CD4-positive, alpha-beta T cell treated with Interleukin-6 at 100 ng/mL for 8 hours (primary cell): ENCODE measurements around the gene COG8.

ENCODE experiments used
- DNase-seq: peaks from one replicate; pipeline ENCODE4 v3.0.0-alpha.2; 2020; ENCODE audit warnings: mixed read lengths, low spot score

COG8 gene

GRCh38 chr16:69346683-69347082, 7.3 kb upstream of the COG8 start:
- DNase-seq, result no peak

- no peak for DNase-seq
Observed at GRCh38 chr16:69345923-69346322, 6.6 kb upstream of the COG8 start.

- no peak for DNase-seq
Observed at GRCh38 chr16:69344171-69344570, 4.8 kb upstream of the COG8 start.

- no peak for DNase-seq
Observed at GRCh38 chr16:69340095-69340644, 806 bp upstream of the COG8 start.

- no peak for DNase-seq
Observed at GRCh38 chr16:69338557-69339288, 641 bp downstream of the COG8 start.

GRCh38 chr16:69334696-69335095, 4.7 kb downstream of the COG8 start:
- DNase-seq, result no peak

- DNase-seq, result peak; percentile 80
Observed at GRCh38 chr16:69330286-69331109, 8.9 kb downstream of the COG8 start, which contains the start of gene PDF. Gene PDF (minus strand): TSS chr16:69330588. CDS start chr16:69330570, 18 bp downstream.

- DNase-seq, result peak; percentile 33
Observed at GRCh38 chr16:69329369-69330285, 9.7 kb downstream of the COG8 start.

GRCh38 chr16:69328854-69329316, 10.5 kb downstream of the COG8 start:
- no peak for DNase-seq

GRCh38 chr16:69327585-69328310, 11.6 kb downstream of the COG8 start:
- DNase-seq, result no peak

- DNase-seq, result no peak
Observed at GRCh38 chr16:69326172-69326873, 13.0 kb downstream of the COG8 start.

GRCh38 chr16:69325784-69326171, 13.6 kb downstream of the COG8 start:
- no peak for DNase-seq

- no peak for DNase-seq
Observed at GRCh38 chr16:69324585-69325253, 14.6 kb downstream of the COG8 start.

- DNase-seq, result no peak
Observed at GRCh38 chr16:69324013-69324531, 15.3 kb downstream of the COG8 start.

- no peak for DNase-seq
Observed at GRCh38 chr16:69323415-69323814, 15.9 kb downstream of the COG8 start.

- DNase-seq, result no peak
Observed at GRCh38 chr16:69322343-69322742, 17.0 kb downstream of the COG8 start.

- DNase-seq, result no peak
Observed at GRCh38 chr16:69321080-69321479, 18.3 kb downstream of the COG8 start.

- DNase-seq, result no peak
Observed at GRCh38 chr16:69320740-69321073, 18.7 kb downstream of the COG8 start.

GRCh38 chr16:69319826-69320739, 19.3 kb downstream of the COG8 start:
- DNase-seq, result no peak
